Panc1 (cell line): ENCODE measurements around the gene THRB. TPM values are rescaled to one million over a fixed set of nuclear protein-coding genes. Genes with fewer than 3 reads are reported as not detected.

Source experiments
- ATAC-seq: fragments of 200-7000 bp; cut with Tn5 transposase; 2 replicates; pipeline ENCODE4 v1.9.1; 2020; ENCODE audit warnings: mild to moderate bottlenecking, moderate library complexity
- BruUV-seq: library from RNA; stranded (reverse); fragments of 400-500 nt; replicated peaks from 2 replicates; lab custom pipeline; 2021; lab: Mats Ljungman, UMichigan
- CTCF ChIA-PET: fragments of 300-600 bp; sonication (Branson Sonifier 250); formaldehyde crosslinking; loops from one replicate; lab custom pipeline; 2022; ENCODE audit warnings: antibody characterized with exemption; lab: Charles Lee
- POLR2A ChIA-PET: fragments of 300-600 bp; sonication (Branson Sonifier 250); formaldehyde crosslinking; loops from one replicate; lab custom pipeline; 2022; ENCODE audit warnings: antibody characterized with exemption; lab: Charles Lee
- DNase-seq: peaks from one replicate; pipeline ENCODE4 v3.0.0-alpha.2; 2010; ENCODE audit warnings: low read depth, low spot score
- H3K27ac ChIP-seq: 2 replicates; pipeline ENCODE4 v1.5.1; 2011; ENCODE audit warnings: mild to moderate bottlenecking, low read length, inconsistent platforms
- H3K27me3 ChIP-seq: fragments of 200-500 bp; sonication (Bioruptor generic); 2 replicates; pipeline ENCODE4 v1.6.0; 2014; ENCODE audit warnings: low read length, inconsistent platforms; ENCODE audit not compliant: control insufficient read depth, insufficient read depth
- H3K36me3 ChIP-seq: fragments of 200-500 bp; sonication (Bioruptor generic); 2 replicates; pipeline ENCODE4 v1.5.1; 2014; ENCODE audit warnings: inconsistent platforms, mild to moderate bottlenecking, low read length, moderate library complexity; ENCODE audit not compliant: control insufficient read depth, insufficient read depth
- H3K4me1 ChIP-seq: 2 replicates; pipeline ENCODE4 v1.5.1; 2011; ENCODE audit warnings: inconsistent platforms, mild to moderate bottlenecking, low read length, moderate library complexity; ENCODE audit not compliant: control insufficient read depth, insufficient read depth
- H3K4me3 ChIP-seq, 2 experiments: 2 replicates each; pipeline ENCODE4 v1.5.1; 2011 to 2012; ENCODE audit warnings: low read depth in 2 of 2, low read length in 2 of 2, mild to moderate bottlenecking in 2 of 2, inconsistent platforms in 1 of 2, moderate library complexity in 1 of 2
- H3K9me3 ChIP-seq: fragments of 200-500 bp; sonication (Bioruptor generic); 2 replicates; pipeline ENCODE4 v1.5.1; 2014; ENCODE audit warnings: low read depth, mild to moderate bottlenecking, inconsistent platforms, low read length, moderate library complexity; ENCODE audit not compliant: control insufficient read depth, insufficient read depth
- CTCF ChIP-seq: fragments of 450-650 bp; IDR thresholded peaks from 2 replicates; pipeline ENCODE4 v1.5.1; 2017; ENCODE audit warnings: mild to moderate bottlenecking
- POLR2AphosphoS5 ChIP-seq: IDR thresholded peaks from 2 replicates; pipeline ENCODE4 v1.6.1; 2012; ENCODE audit warnings: mild to moderate bottlenecking, low read depth, low read length, moderate library complexity
- REST ChIP-seq, 2 experiments: IDR thresholded peaks; 2 replicates each; pipeline ENCODE4 v1.6.1; 2011 to 2012; ENCODE audit warnings: low read depth in 2 of 2, control low read depth in 1 of 2, low read length in 1 of 2, mild to moderate bottlenecking in 1 of 2, moderate library complexity in 1 of 2; ENCODE audit not compliant: insufficient read depth in 1 of 2
- SIN3A ChIP-seq: IDR thresholded peaks from 2 replicates; pipeline ENCODE4 v1.6.1; 2012; ENCODE audit warnings: low read depth, mild to moderate bottlenecking, low read length, moderate library complexity, borderline replicate concordance; ENCODE audit not compliant: insufficient read depth
- TCF7L2 ChIP-seq: IDR thresholded peaks from 2 replicates; pipeline ENCODE4 v1.6.1; 2011; ENCODE audit warnings: mild to moderate bottlenecking, low read depth, low read length, inconsistent platforms
- in situ Hi-C: cut with HindIII; loops from 2 replicates; pipeline ENCODE4 v1.10.0; 2016; ENCODE audit warnings: low sequenced_read_pairs, low pct_unique_long_range_greater_than_20kb
- intact Hi-C: fragments of 100-400 bp; cut with micrococcal nuclease; formaldehyde crosslinking; loops from one replicate; pipeline ENCODE4 v1.10.0; 2022; ENCODE audit not compliant: unreplicated experiment
- total RNA-seq: library from RNA; stranded (reverse); gene quantifications from one replicate; pipeline ENCODE4 v1.2.1, GENCODE V29; 2021; ENCODE audit not compliant: unreplicated experiment

The THRB gene
- total RNA-seq, 1 experiment from 2014 or later, result 3.9 TPM

- H3K36me3 ChIP-seq, result no peaks in the 10 kb centered on the region
- H3K27ac ChIP-seq, result no peak overlapping the region
- no peak for DNase-seq
- ChIA-PET POLR2A (no interaction called here), CTCF (interaction anchor here (0.7 kb wide), 1 partner anchor 18 kb away, joined by 3 read pairs; no protein-coding TSS in a partner anchor)
- in situ Hi-C loops, result no loop called here
- H3K4me1 ChIP-seq, result no peaks in the 10 kb centered on the region
- no peak overlapping the region for H3K4me3 ChIP-seq
- no peak for TF ChIP-seq TCF7L2
- TF ChIP-seq REST (IDR thresholded peaks at IDR 0.05; ENCODE audit: insufficient read depth in 1 of 2, low read depth in 2 of 2, low read length in 1 of 2), result no peak
- TF ChIP-seq POLR2AphosphoS5, result no peak
- no TSS peak for BruUV-seq
- intact Hi-C loops, result loop anchor here (2.0 kb wide), 1 partner anchor 79 kb away; no protein-coding TSS in a partner anchor
- no peaks in the 10 kb centered on the region for H3K9me3 ChIP-seq
- no peaks in the 10 kb centered on the region for H3K27me3 ChIP-seq
- ATAC-seq, result no peak
These were observed 354.9 kb downstream of the THRB start for GRCh38 chr3:24139463-24140412.

GRCh38 chr3:24138876-24139256 is 355.8 kb downstream of the THRB start:
- no TSS peak for BruUV-seq
- no peak overlapping the region for H3K27ac ChIP-seq
- H3K9me3 ChIP-seq, result no peaks in the 10 kb centered on the region
- no peaks in the 10 kb centered on the region for H3K36me3 ChIP-seq
- in situ Hi-C loops (no loop called here), intact Hi-C loops (no loop called here)
- CTCF ChIA-PET, result interaction anchor here (0.7 kb wide), 1 partner anchor 18 kb away, joined by 3 read pairs; no protein-coding TSS in a partner anchor
- no peak for TF ChIP-seq TCF7L2
- TF ChIP-seq REST (IDR thresholded peaks at IDR 0.05; ENCODE audit: insufficient read depth in 1 of 2, low read depth in 2 of 2, low read length in 1 of 2), result no peak
- no peak for TF ChIP-seq POLR2AphosphoS5
- no peak for TF ChIP-seq SIN3A
- no peak for TF ChIP-seq CTCF
- POLR2A ChIA-PET, result no interaction called here
- ATAC-seq (no peak), DNase-seq (no peak)
- H3K4me1 ChIP-seq, result no peaks in the 10 kb centered on the region
- H3K27me3 ChIP-seq, result no peaks in the 10 kb centered on the region
- H3K4me3 ChIP-seq, result no peak overlapping the region
